ENCODE results near the gene MAP4K3. TPM values are rescaled to one million over a fixed set of nuclear protein-coding genes. Genes with fewer than 3 reads are reported as not detected.

Gene MAP4K3
- total and polyA plus RNA-seq, 2 of the 8 experiments (the other 6 are each of a cell fraction or from before 2014, with no cell fraction given): 11.4 to 63.0 TPM

- Histone ChIP-seq H4K8ac (ENCODE audit: extremely low read depth, insufficient read depth, low read length) (no peak overlapping the region), H2BK5ac (ENCODE audit: low read depth, low read length) (no peak overlapping the region), H3K9ac (replicated peaks in 1 of 4; ENCODE audit: extremely low read depth in 1 of 4, low read depth in 3 of 4, low read length in 3 of 4) (no peak overlapping the region), H3K23ac (ENCODE audit: insufficient read length) (no peak overlapping the region), H2AK5ac (ENCODE audit: low read depth, low read length) (no peak overlapping the region), H3K9me3 (ENCODE audit: insufficient read depth in 2 of 2, low read depth in 1 of 2, low read length in 1 of 2) (no peaks in the 10 kb centered on the region), H3K18ac (ENCODE audit: extremely low read depth, low read length) (no peak overlapping the region), H3K56ac (replicated peaks; ENCODE audit: insufficient read length, low read depth, low read length) (no peak overlapping the region), H3K79me1 (ENCODE audit: low read depth, low read length) (no peaks in the 10 kb centered on the region), H2AFZ (ENCODE audit: low read length) (no peak overlapping the region), H4K91ac (replicated peaks; ENCODE audit: insufficient read length, low read length) (no peak overlapping the region), H3K4ac (replicated peaks; ENCODE audit: insufficient read length, low read depth, low read length) (no peak overlapping the region), H2BK20ac (ENCODE audit: low read length) (no peak overlapping the region), H3K14ac (ENCODE audit: insufficient read length) (no peak overlapping the region), H3K36me3 (ENCODE audit: control insufficient read depth in 2 of 4, insufficient read depth in 4 of 4, low read length in 3 of 4) (peaks cover 0 to 12% (median 2%) of the 10 kb centered on the region in 4 experiments; a peak in 2 of 8 replicates), H2BK120ac (replicated peaks; ENCODE audit: low read depth, low read length) (no peak overlapping the region), H3K27ac (ENCODE audit: low read depth, low read length) (no peak overlapping the region), H4K20me1 (replicated peaks in 1 of 2; ENCODE audit: control insufficient read depth in 1 of 2, insufficient read depth in 2 of 2, low read length in 2 of 2) (no peaks in the 10 kb centered on the region), H3K4me3 (ENCODE audit: extremely low read depth in 1 of 4, insufficient read depth in 2 of 4, low read depth in 3 of 4, low read length in 4 of 4) (no peak overlapping the region), H3K23me2 (ENCODE audit: low read depth, low read length) (no peaks in the 10 kb centered on the region), H3K4me2 (ENCODE audit: insufficient read depth in 1 of 2, low read depth in 2 of 2, low read length in 2 of 2) (no peak overlapping the region), H4K5ac (ENCODE audit: insufficient read length, low read depth, low read length) (no peak overlapping the region), H3K27me3 (replicated peaks in 1 of 4; ENCODE audit: control insufficient read depth in 3 of 4, extremely low read depth in 1 of 4, insufficient read depth in 3 of 4, low read length in 3 of 4) (no peaks in the 10 kb centered on the region), H3K4me1 (replicated peaks in 1 of 4; ENCODE audit: control insufficient read depth in 3 of 4, insufficient read depth in 4 of 4, low read length in 3 of 4) (no peaks in the 10 kb centered on the region), H2BK12ac (ENCODE audit: low read depth, low read length) (no peak overlapping the region), H2BK15ac (ENCODE audit: low read length) (no peak overlapping the region), H3K79me2 (ENCODE audit: control insufficient read depth in 1 of 2, insufficient read depth in 2 of 2, low read length in 2 of 2) (no peaks in the 10 kb centered on the region)
- ChIA-PET CTCF (ENCODE audit: partially characterized antibody) (interaction anchor here (0.9 to 1.4 kb wide), 2 partner anchors 15 to 207 kb away, joined by 3 to 4 read pairs; no protein-coding TSS in a partner anchor), POLR2A (ENCODE audit: partially characterized antibody) (no interaction called here)
- peak; percentile 39 for FAIRE-seq
- 94% methylated on average over 3 of the region's 3 CpGs; no CpG with 5 or more reads in 1 of the 2 experiments for WGBS, 2 experiments (ENCODE audit: extremely low coverage in 1 of 2, insufficient coverage in 1 of 2, insufficient read length in 1 of 2, insufficient replicate concordance in 2 of 2, low coverage in 1 of 2, low lambda C conversion rate in 2 of 2, missing lambda C conversion rate in 1 of 2)
- no peak for DNase-seq (ENCODE audit: low read depth in 1 of 2, low spot score in 2 of 2)
- TF ChIP-seq GABPA (IDR thresholded peaks at IDR 0.05; ENCODE audit: borderline replicate concordance, insufficient read depth, low read length) (no peak), MAX (IDR thresholded peaks at IDR 0.05) (no peak), CHD1 (IDR thresholded peaks at IDR 0.05; ENCODE audit: low read depth, low read length) (no peak), PHF8 (conservative IDR thresholded peaks at IDR 0.05; ENCODE audit: low read depth, low read length) (no peak), BCL11A (IDR thresholded peaks at IDR 0.05; ENCODE audit: low read depth in 2 of 2, low read length in 2 of 2) (no peak), TAF1 (IDR thresholded peaks at IDR 0.05; ENCODE audit: low read depth, low read length) (no peak), RFX5 (IDR thresholded peaks at IDR 0.05; ENCODE audit: borderline replicate concordance, low read depth, low read length) (no peak), SP2 (IDR thresholded peaks at IDR 0.05; ENCODE audit: low read length) (no peak), NANOG (IDR thresholded peaks at IDR 0.05; ENCODE audit: insufficient read depth, low read depth, low read length, poor library complexity, severe bottlenecking) (no peak), HDAC2 (IDR thresholded peaks at IDR 0.05; ENCODE audit: borderline replicate concordance in 1 of 2, low read depth in 2 of 2, low read length in 2 of 2) (no peak)
- TF ChIP-seq, protein P1, sequence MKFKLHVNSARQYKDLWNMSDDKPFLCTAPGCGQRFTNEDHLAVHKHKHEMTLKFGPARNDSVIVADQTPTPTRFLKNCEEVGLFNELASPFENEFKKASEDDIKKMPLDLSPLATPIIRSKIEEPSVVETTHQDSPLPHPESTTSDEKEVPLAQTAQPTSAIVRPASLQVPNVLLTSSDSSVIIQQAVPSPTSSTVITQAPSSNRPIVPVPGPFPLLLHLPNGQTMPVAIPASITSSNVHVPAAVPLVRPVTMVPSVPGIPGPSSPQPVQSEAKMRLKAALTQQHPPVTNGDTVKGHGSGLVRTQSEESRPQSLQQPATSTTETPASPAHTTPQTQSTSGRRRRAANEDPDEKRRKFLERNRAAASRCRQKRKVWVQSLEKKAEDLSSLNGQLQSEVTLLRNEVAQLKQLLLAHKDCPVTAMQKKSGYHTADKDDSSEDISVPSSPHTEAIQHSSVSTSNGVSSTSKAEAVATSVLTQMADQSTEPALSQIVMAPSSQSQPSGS (IDR thresholded peaks at IDR 0.05; ENCODE audit: low read length): no peak
Measured at GRCh38 chr2:39266139-39266805, 170.8 kb downstream of the MAP4K3 start.
